Measurements from ENCODE around the gene AARS2. TPM values are rescaled to one million over a fixed set of nuclear protein-coding genes. Genes with fewer than 3 reads are reported as not detected.
"Not testable (repeated sequence)": the region's sequence is repeated elsewhere in the genome, so short reads cannot be mapped to it uniquely, and the experiment has no call there.

AARS2 gene
- total RNA-seq: 9.9 TPM

DNA sequence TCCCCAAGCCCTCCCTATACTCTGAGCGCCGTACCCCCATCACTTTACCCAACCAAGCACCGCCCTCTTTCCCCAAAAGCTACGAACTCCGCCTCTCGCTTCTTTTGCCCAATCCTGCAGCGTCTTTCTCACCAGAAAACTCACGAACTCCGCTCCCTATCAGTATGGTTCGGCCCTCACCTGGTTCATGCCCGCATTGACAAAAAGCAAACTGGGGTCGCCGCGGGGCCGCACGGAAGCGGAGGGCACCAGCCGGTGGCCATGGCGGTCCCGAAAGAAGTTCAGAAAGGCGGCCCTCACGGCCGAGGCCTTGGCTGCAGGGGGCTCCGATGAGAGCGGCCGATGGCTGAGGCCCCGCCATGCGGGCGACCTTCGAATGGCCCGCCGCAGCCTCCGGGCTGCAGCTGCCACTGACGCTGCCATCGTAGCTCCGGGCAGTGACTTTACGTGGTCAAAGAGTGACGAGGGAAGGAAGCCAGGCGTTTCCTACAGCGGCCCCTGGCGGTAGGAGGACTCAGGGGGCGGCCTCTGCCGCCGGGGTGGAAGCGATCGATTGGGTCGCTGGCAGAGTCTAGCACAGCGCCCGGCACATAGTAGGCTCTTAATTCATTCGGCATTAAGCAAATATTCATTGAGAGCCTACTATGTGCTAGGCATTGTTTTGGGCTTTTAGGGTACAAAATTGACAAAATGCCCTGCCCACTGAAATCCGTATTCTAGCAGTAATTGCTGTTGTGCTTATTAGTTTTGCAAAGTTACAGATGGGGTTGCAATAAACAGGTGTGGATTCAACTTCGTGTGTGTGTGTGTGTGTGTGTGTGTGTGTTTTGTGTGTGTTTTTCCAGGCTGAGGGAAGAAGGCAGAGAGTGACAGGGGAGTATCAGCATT, at the start of gene AARS2:
AARS2 (minus strand) TSS at position 447 of the 888 bp plus-strand sequence; CDS start at position 423, 24 bp downstream.
- peaks cover 7 to 10% (median 8%) of the 10 kb centered on the region in 3 donors for H3K4me1 ChIP-seq (ENCODE audit: control insufficient read depth in 3 of 3, insufficient read depth in 3 of 3, low read length in 3 of 3)
- no peaks in the 10 kb centered on the region for H3K27me3 ChIP-seq (ENCODE audit: control insufficient read depth in 3 of 3, insufficient read depth in 3 of 3, low read length in 3 of 3)
- peak within 1 kb of the TSS; percentile 43 for H3K27ac ChIP-seq (ENCODE audit: low read depth, low read length)
- H3K4me3 ChIP-seq (ENCODE audit: low read length in 3 of 3): peak within 1 kb of the TSS; percentile 92
- H3K36me3 ChIP-seq (ENCODE audit: control insufficient read depth in 3 of 3, insufficient read depth in 3 of 3, low read length in 3 of 3): peaks cover 21 to 34% (median 25%) of the 10 kb centered on the region in 3 donors
- peak within 1 kb of the TSS; percentile 86 to 93 (median 90) for H3K9ac ChIP-seq (ENCODE audit: low read depth in 1 of 3, low read length in 3 of 3)
- H3K9me3 ChIP-seq (ENCODE audit: control insufficient read depth in 3 of 3, low read length in 3 of 3): no peaks in the 10 kb centered on the region

DNA sequence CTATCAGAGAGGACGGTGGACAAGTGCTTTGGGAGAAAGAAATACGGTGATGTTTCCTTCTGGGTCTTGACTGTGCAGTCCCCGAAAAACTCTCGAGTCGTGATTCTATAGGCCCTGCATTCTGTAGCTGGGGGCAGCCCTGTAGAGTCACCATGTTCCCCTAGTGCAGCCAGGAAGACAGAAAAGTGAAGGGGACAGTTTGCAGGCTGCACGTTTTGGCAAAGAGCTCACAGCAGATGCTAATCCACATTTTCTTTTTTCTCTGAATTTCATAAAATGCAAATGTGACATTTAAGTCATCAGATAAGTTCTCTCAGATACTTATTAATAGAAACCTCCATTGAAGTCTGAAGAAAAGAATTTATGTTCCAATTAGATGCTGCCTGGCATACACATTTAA, 48.8 kb upstream of the AARS2 start:
- Histone ChIP-seq H3K9ac (ENCODE audit: low read depth in 1 of 3, low read length in 3 of 3) (no peak overlapping the region), H3K4me3 (ENCODE audit: low read length in 3 of 3) (no peak overlapping the region), H3K9me3 (ENCODE audit: control insufficient read depth in 3 of 3, low read length in 3 of 3) (no peaks in the 10 kb centered on the region), H3K27ac (ENCODE audit: low read depth, low read length) (no peak overlapping the region), H3K27me3 (ENCODE audit: control insufficient read depth in 3 of 3, insufficient read depth in 3 of 3, low read length in 3 of 3) (no peaks in the 10 kb centered on the region), H3K36me3 (ENCODE audit: control insufficient read depth in 3 of 3, insufficient read depth in 3 of 3, low read length in 3 of 3) (no peaks in the 10 kb centered on the region), H3K4me1 (ENCODE audit: control insufficient read depth in 3 of 3, insufficient read depth in 3 of 3, low read length in 3 of 3) (no peaks in the 10 kb centered on the region)

DNA sequence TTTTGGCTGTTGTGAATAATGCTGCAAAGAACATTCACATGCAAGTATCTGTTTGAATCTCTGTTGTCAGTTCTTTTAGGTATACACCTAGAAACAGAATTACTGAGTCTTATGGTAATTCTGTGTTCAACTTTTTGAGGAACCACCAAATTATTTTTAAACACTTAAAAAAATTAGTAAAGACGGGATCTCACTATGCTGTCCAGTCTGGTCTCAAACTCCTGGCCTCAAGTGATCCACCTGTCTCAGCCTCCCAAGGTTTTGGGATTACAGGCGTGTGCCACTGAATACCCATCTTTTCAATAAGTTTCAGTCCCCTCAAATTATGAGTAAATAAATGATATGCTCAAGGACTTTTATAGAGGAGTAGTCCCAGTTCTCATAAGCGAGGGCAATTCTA, 46.8 kb upstream of the AARS2 start:
- Histone ChIP-seq H3K36me3 (ENCODE audit: control insufficient read depth in 3 of 3, insufficient read depth in 3 of 3, low read length in 3 of 3) (no peaks in the 10 kb centered on the region), H3K9me3 (ENCODE audit: control insufficient read depth in 3 of 3, low read length in 3 of 3) (peaks cover 0 to 3% (median 0%) of the 10 kb centered on the region in 3 donors), H3K27ac (ENCODE audit: low read depth, low read length) (no peak overlapping the region), H3K4me1 (ENCODE audit: control insufficient read depth in 3 of 3, insufficient read depth in 3 of 3, low read length in 3 of 3) (no peaks in the 10 kb centered on the region), H3K9ac (ENCODE audit: low read depth in 1 of 3, low read length in 3 of 3) (no peak overlapping the region), H3K4me3 (ENCODE audit: low read length in 3 of 3) (no peak overlapping the region), H3K27me3 (ENCODE audit: control insufficient read depth in 3 of 3, insufficient read depth in 3 of 3, low read length in 3 of 3) (peaks cover 0 to 4% (median 0%) of the 10 kb centered on the region in 3 donors)

DNA sequence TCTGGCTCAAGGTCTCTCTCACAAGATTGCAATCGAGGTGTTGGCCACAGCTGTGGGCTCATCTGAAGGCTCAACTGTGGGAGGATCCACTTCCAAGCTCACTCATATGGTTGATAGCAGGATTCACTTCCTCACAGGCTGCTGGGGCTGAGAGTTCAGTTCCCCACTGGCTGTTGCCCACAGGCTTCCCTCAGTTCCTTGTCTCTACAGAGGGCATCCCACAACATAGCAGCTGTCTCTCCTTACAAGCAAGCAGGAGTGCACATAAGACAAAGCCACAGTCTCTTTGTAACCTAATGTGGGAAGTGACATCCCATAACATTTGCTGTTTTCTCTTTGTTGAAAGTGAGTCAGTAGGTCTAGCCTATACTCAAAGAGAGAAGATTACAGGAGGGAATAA, 43.3 kb upstream of the AARS2 start:
- Histone ChIP-seq H3K4me1 (ENCODE audit: control insufficient read depth in 3 of 3, insufficient read depth in 3 of 3, low read length in 3 of 3) (no peaks in the 10 kb centered on the region), H3K9ac (ENCODE audit: low read depth in 1 of 3, low read length in 3 of 3) (no peak overlapping the region), H3K4me3 (ENCODE audit: low read length in 3 of 3) (no peak overlapping the region), H3K27me3 (ENCODE audit: control insufficient read depth in 3 of 3, insufficient read depth in 3 of 3, low read length in 3 of 3) (peaks cover 0 to 4% (median 0%) of the 10 kb centered on the region in 3 donors), H3K9me3 (ENCODE audit: control insufficient read depth in 3 of 3, low read length in 3 of 3) (peaks cover 0 to 3% (median 0%) of the 10 kb centered on the region in 3 donors), H3K36me3 (ENCODE audit: control insufficient read depth in 3 of 3, insufficient read depth in 3 of 3, low read length in 3 of 3) (no peaks in the 10 kb centered on the region), H3K27ac (ENCODE audit: low read depth, low read length) (no peak overlapping the region)

DNA sequence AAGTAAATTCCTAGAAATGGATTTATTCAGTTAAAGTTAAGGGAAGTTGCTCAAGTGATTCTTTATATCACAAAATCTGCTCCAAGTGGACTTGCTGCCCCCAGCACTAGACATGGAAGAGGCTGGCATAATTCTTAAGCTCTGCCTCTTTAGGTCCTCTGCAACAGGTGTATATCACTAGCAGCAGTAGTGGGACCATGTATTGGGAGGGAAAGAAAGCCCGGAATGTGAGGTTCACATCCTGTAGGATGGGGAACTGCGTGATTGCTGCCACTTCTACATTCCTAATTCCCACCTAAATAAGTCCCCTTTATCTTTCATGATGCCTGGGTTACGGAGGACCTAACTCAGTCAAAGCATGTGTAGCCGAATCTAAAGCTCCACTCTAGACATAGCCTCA, 42.5 kb upstream of the AARS2 start:
- no peak overlapping the region for H3K9ac ChIP-seq (ENCODE audit: low read depth in 1 of 3, low read length in 3 of 3)
- peaks cover 0 to 3% (median 0%) of the 10 kb centered on the region in 3 donors for H3K9me3 ChIP-seq (ENCODE audit: control insufficient read depth in 3 of 3, low read length in 3 of 3)
- no peak overlapping the region for H3K27ac ChIP-seq (ENCODE audit: low read depth, low read length)
- no peaks in the 10 kb centered on the region for H3K36me3 ChIP-seq (ENCODE audit: control insufficient read depth in 3 of 3, insufficient read depth in 3 of 3, low read length in 3 of 3)
- no peak overlapping the region for H3K4me3 ChIP-seq (ENCODE audit: low read length in 3 of 3)
- H3K4me1 ChIP-seq (ENCODE audit: control insufficient read depth in 3 of 3, insufficient read depth in 3 of 3, low read length in 3 of 3): no peaks in the 10 kb centered on the region
- peaks cover 0 to 4% (median 0%) of the 10 kb centered on the region in 3 donors for H3K27me3 ChIP-seq (ENCODE audit: control insufficient read depth in 3 of 3, insufficient read depth in 3 of 3, low read length in 3 of 3)

DNA sequence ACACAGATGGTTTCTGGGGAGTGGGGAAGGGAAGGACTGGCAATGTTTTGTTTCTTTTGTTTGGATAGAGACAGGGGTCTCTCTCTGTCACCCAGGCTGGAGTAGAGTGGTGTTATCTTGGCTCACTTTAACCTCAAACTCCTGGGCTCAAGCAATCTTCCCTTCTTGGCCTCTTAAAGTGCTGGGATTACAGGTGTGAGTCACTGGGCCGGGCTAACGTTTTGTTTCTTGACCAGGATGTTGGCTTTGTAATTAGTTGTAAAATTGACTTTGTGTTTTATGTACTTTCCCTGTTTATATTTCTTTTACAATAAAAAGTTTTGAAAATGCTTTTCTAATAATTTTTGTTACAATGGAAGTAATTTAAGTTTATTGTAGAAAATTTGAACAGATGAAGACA, 40.2 kb upstream of the AARS2 start:
- H3K4me3 ChIP-seq (ENCODE audit: low read length in 3 of 3): no peak overlapping the region
- no peak overlapping the region for H3K27ac ChIP-seq (ENCODE audit: low read depth, low read length)
- H3K9ac ChIP-seq (ENCODE audit: low read depth in 1 of 3, low read length in 3 of 3): no peak overlapping the region
- H3K4me1 ChIP-seq (ENCODE audit: control insufficient read depth in 3 of 3, insufficient read depth in 3 of 3, low read length in 3 of 3): no peaks in the 10 kb centered on the region
- peaks cover 0 to 3% (median 0%) of the 10 kb centered on the region in 3 donors for H3K9me3 ChIP-seq (ENCODE audit: control insufficient read depth in 3 of 3, low read length in 3 of 3)
- H3K27me3 ChIP-seq (ENCODE audit: control insufficient read depth in 3 of 3, insufficient read depth in 3 of 3, low read length in 3 of 3): peaks cover 0 to 4% (median 0%) of the 10 kb centered on the region in 3 donors
- H3K36me3 ChIP-seq (ENCODE audit: control insufficient read depth in 3 of 3, insufficient read depth in 3 of 3, low read length in 3 of 3): no peaks in the 10 kb centered on the region

DNA sequence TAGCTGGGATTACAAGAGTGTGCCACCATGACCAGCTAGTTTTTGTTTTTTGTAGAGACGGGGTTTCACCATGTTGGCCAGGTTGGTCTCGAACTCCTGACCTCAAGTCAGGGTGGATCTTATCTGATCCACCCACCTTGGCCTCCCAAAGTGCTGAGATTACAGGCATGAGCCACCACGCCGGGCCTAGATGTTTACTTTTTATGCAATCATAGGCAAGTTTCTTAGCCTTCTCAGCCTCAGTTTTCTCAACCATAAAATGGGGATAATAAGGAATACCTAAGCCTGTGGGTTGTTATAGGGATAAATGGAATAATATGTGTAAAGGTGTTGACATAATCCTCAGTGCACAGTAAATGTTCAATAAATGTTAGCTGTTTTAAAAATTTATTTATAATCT, 39.1 kb upstream of the AARS2 start:
- no peak overlapping the region for H3K9ac ChIP-seq (ENCODE audit: low read depth in 1 of 3, low read length in 3 of 3)
- no peaks in the 10 kb centered on the region for H3K4me1 ChIP-seq (ENCODE audit: control insufficient read depth in 3 of 3, insufficient read depth in 3 of 3, low read length in 3 of 3)
- peaks cover 0 to 4% (median 0%) of the 10 kb centered on the region in 3 donors for H3K27me3 ChIP-seq (ENCODE audit: control insufficient read depth in 3 of 3, insufficient read depth in 3 of 3, low read length in 3 of 3)

DNA sequence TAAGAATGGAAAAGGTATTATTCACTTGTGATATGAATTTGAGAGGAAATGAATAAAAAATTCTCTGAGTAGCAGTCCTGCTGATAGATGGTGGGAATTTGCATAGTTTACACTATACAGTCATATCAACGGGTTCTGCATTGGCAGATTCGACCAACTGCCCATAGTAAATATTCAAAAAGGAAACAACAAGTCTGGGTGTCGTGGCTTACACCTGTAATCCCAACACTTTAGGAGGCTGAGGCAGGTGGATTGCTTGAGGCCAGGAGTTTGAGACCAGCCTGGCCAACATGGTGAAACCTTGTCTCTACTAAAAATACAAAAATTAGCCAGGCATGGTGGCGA, 37.5 kb upstream of the AARS2 start:
- not testable (repeated sequence) for H3K4me3 ChIP-seq (ENCODE audit: low read length in 3 of 3); H3K4me1 ChIP-seq (ENCODE audit: control insufficient read depth in 3 of 3, insufficient read depth in 3 of 3, low read length in 3 of 3); H3K27ac ChIP-seq (ENCODE audit: low read depth, low read length); H3K27me3 ChIP-seq (ENCODE audit: control insufficient read depth in 3 of 3, insufficient read depth in 3 of 3, low read length in 3 of 3); H3K9ac ChIP-seq (ENCODE audit: low read depth in 1 of 3, low read length in 3 of 3); H3K9me3 ChIP-seq (ENCODE audit: control insufficient read depth in 3 of 3, low read length in 3 of 3); H3K36me3 ChIP-seq (ENCODE audit: control insufficient read depth in 3 of 3, insufficient read depth in 3 of 3, low read length in 3 of 3)

More for the DNA sequence above, 39.1 kb upstream of the AARS2 start:
- Histone ChIP-seq H3K9me3 (ENCODE audit: control insufficient read depth in 3 of 3, low read length in 3 of 3) (peaks cover 0 to 3% (median 0%) of the 10 kb centered on the region in 3 donors), H3K36me3 (ENCODE audit: control insufficient read depth in 3 of 3, insufficient read depth in 3 of 3, low read length in 3 of 3) (no peaks in the 10 kb centered on the region), H3K4me3 (ENCODE audit: low read length in 3 of 3) (no peak overlapping the region), H3K27ac (ENCODE audit: low read depth, low read length) (no peak overlapping the region)

DNA sequence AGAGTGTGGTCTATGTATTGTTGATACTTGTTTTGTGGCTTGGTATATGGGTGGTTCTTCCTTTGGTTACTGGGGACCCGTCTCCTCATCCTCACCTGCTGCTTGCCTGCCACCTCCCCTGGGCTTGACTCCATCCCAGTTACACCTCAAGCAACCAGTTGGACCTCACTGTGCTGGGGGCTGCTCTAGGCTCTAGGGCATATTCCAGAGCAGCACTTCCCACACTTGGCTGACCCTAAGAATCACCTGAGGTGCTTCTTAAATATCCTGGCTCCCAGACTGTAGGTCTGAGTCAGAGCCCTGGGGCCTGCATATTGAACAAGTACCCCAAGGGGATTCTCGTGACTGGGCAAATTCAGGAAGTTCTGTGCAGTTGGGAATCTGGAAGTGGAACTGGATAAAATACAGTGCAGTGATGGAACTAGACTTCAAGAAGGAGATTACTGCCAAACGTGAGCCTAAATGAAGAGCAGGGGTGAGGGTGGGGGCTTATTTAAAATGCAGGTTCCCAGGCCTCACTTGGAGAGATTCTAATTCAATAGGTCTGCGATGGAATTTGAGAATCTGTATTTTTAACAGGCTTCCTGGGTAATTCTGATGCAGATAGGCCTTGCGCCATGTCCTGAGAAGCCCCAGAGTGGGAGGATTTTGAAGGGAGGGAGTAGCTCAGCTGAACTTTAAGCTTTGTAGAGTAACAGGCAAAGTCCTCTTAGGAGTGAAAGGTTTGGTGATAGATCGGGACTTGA, 36.9 kb upstream of the AARS2 start:
- no peak overlapping the region for H3K9ac ChIP-seq (ENCODE audit: low read depth in 1 of 3, low read length in 3 of 3)

DNA sequence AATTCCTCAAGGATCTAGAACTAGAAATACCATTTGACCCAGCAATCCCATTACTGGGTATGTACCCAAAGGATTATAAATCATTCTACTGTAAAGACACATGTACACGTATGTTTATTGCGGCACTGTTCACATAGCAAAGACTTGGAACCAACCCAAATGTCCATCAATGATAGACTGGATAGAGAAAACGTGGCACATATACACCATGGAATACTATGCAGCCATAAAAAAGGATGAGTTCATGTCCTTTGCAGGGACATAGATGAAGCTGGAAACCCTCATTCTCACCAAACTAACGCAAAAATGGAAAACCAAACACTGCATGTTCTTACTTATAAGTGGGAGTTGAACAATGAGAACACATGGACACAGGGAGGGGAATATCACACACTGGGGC, 33.7 kb upstream of the AARS2 start:
- not testable (repeated sequence) for H3K4me3 ChIP-seq (ENCODE audit: low read length in 3 of 3); H3K9ac ChIP-seq (ENCODE audit: low read depth in 1 of 3, low read length in 3 of 3); H3K9me3 ChIP-seq (ENCODE audit: control insufficient read depth in 3 of 3, low read length in 3 of 3); H3K4me1 ChIP-seq (ENCODE audit: control insufficient read depth in 3 of 3, insufficient read depth in 3 of 3, low read length in 3 of 3); H3K27ac ChIP-seq (ENCODE audit: low read depth, low read length); H3K36me3 ChIP-seq (ENCODE audit: control insufficient read depth in 3 of 3, insufficient read depth in 3 of 3, low read length in 3 of 3)
- peaks cover 11 to 23% (median 21%) of the 10 kb centered on the region in 3 donors for H3K27me3 ChIP-seq (ENCODE audit: control insufficient read depth in 3 of 3, insufficient read depth in 3 of 3, low read length in 3 of 3)

More for the DNA sequence above, 36.9 kb upstream of the AARS2 start:
- no peaks in the 10 kb centered on the region for H3K36me3 ChIP-seq (ENCODE audit: control insufficient read depth in 3 of 3, insufficient read depth in 3 of 3, low read length in 3 of 3)
- no peaks in the 10 kb centered on the region for H3K9me3 ChIP-seq (ENCODE audit: control insufficient read depth in 3 of 3, low read length in 3 of 3)
- no peak overlapping the region for H3K4me3 ChIP-seq (ENCODE audit: low read length in 3 of 3)
- no peaks in the 10 kb centered on the region for H3K4me1 ChIP-seq (ENCODE audit: control insufficient read depth in 3 of 3, insufficient read depth in 3 of 3, low read length in 3 of 3)
- H3K27ac ChIP-seq (ENCODE audit: low read depth, low read length): no peak overlapping the region
- H3K27me3 ChIP-seq (ENCODE audit: control insufficient read depth in 3 of 3, insufficient read depth in 3 of 3, low read length in 3 of 3): peaks cover 0 to 4% (median 3%) of the 10 kb centered on the region in 3 donors

Measured in skeletal muscle tissue (tissue), 4 donors.